ENCODE results near the gene ATG16L2. TPM values are rescaled to one million over a fixed set of nuclear protein-coding genes. Genes with fewer than 3 reads are reported as not detected.

Gene ATG16L2
- total RNA-seq, 1 experiment from 2014 or later, result 17.5 TPM

DNA sequence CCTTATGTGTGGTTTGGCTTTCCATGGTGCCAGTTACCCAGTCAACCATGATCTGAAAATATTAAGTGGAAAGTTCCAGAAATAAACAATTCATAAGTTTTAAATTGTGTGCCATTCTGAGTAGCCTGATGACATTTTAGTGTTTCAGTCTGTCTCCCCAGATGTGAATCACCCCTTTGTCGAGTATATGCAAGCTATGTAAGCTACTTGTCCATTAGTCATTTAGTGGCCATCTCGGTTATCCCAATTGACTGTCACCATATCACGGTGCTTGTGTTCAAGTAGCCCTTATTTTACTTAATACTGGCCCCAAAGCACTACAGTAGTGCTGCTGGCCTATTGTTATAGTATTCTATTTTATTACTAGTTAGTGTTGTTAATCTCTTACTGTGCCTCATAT lies 44.9 kb downstream of the ATG16L2 start:
- Histone ChIP-seq H3F3A (ENCODE audit: insufficient read depth, low read depth) (no peaks in the 10 kb centered on the region), H3K4me2 (no peak overlapping the region), H3K4me1 (replicated peaks; ENCODE audit: insufficient read depth) (no peaks in the 10 kb centered on the region), H3K27me3 (ENCODE audit: insufficient read depth, low read depth) (no peaks in the 10 kb centered on the region), H3K79me2 (ENCODE audit: low read depth) (no peaks in the 10 kb centered on the region), H2AFZ (no peak overlapping the region), H3K36me3 (ENCODE audit: low read depth) (no peaks in the 10 kb centered on the region), H4K20me1 (ENCODE audit: insufficient read depth) (no peaks in the 10 kb centered on the region), H3K9me3 (ENCODE audit: insufficient read depth, low read depth) (no peaks in the 10 kb centered on the region), H3K27ac (no peak overlapping the region), H3K9me2 (ENCODE audit: insufficient read depth) (no peaks in the 10 kb centered on the region), H3K4me3 (no peak overlapping the region)
- no TSS peak for BruUV-seq (replicated peaks)
- ChIA-PET CTCF (interaction anchor here (1.4 kb wide), 1 partner anchor 9 kb away, joined by 3 read pairs; no protein-coding TSS in a partner anchor), POLR2A (ENCODE audit: unreplicated experiment) (no interaction called here)
- DNase-seq, result no peak
- intact Hi-C loops (cut with micrococcal nuclease; ENCODE audit: unreplicated experiment), result no loop called here
- no peak for TF ChIP-seq EZH2 (IDR thresholded peaks at IDR 0.05; ENCODE audit: low read depth)
- TF ChIP-seq CTCF (conservative IDR thresholded peaks at IDR 0.05), result no peak

GRCh38 chr11:72860010-72860409 lies 45.8 kb downstream of the ATG16L2 start:
- CTCF ChIA-PET, result interaction anchor here (0.6 to 0.7 kb wide), 2 partner anchors 11 to 249 kb away, joined by 3 read pairs; no protein-coding TSS in a partner anchor
- H3F3A ChIP-seq (ENCODE audit: insufficient read depth, low read depth), result no peaks in the 10 kb centered on the region
- DNase-seq, result no peak
- H3K27me3 ChIP-seq (ENCODE audit: insufficient read depth, low read depth), result no peaks in the 10 kb centered on the region
- no peaks in the 10 kb centered on the region for H3K79me2 ChIP-seq (ENCODE audit: low read depth)
- no peaks in the 10 kb centered on the region for H3K9me2 ChIP-seq (ENCODE audit: insufficient read depth)
- no peak overlapping the region for H3K4me3 ChIP-seq
- no peak overlapping the region for H2AFZ ChIP-seq
- intact Hi-C loops (cut with micrococcal nuclease; ENCODE audit: unreplicated experiment), result no loop called here
- H3K4me2 ChIP-seq, result no peak overlapping the region
- H3K9me3 ChIP-seq (ENCODE audit: insufficient read depth, low read depth), result no peaks in the 10 kb centered on the region
- H3K36me3 ChIP-seq (ENCODE audit: low read depth), result no peaks in the 10 kb centered on the region
- POLR2A ChIA-PET (ENCODE audit: unreplicated experiment), result interaction anchor here (0.5 kb wide), 1 partner anchor 743 kb away, joined by 3 read pairs; no protein-coding TSS in a partner anchor
- TF ChIP-seq CTCF (conservative IDR thresholded peaks at IDR 0.05) (no peak), EZH2 (IDR thresholded peaks at IDR 0.05; ENCODE audit: low read depth) (no peak)
- H3K4me1 ChIP-seq (replicated peaks; ENCODE audit: insufficient read depth), result no peaks in the 10 kb centered on the region
- BruUV-seq (replicated peaks), result no TSS peak
- no peaks in the 10 kb centered on the region for H4K20me1 ChIP-seq (ENCODE audit: insufficient read depth)
- H3K27ac ChIP-seq, result no peak overlapping the region

GRCh38 chr11:72860592-72860991 lies 46.4 kb downstream of the ATG16L2 start:
- intact Hi-C loops (cut with micrococcal nuclease; ENCODE audit: unreplicated experiment), result no loop called here

More at GRCh38 chr11:72860592-72860991, 46.4 kb downstream of the ATG16L2 start:
- Histone ChIP-seq H3K36me3 (ENCODE audit: low read depth) (no peaks in the 10 kb centered on the region), H3K9me2 (ENCODE audit: insufficient read depth) (no peaks in the 10 kb centered on the region), H3K27me3 (ENCODE audit: insufficient read depth, low read depth) (no peaks in the 10 kb centered on the region), H3K9me3 (ENCODE audit: insufficient read depth, low read depth) (no peaks in the 10 kb centered on the region), H3K27ac (no peak overlapping the region), H3K79me2 (ENCODE audit: low read depth) (no peaks in the 10 kb centered on the region), H4K20me1 (ENCODE audit: insufficient read depth) (no peaks in the 10 kb centered on the region), H3K4me1 (replicated peaks; ENCODE audit: insufficient read depth) (no peaks in the 10 kb centered on the region), H3K4me2 (no peak overlapping the region), H2AFZ (no peak overlapping the region), H3K4me3 (no peak overlapping the region), H3F3A (ENCODE audit: insufficient read depth, low read depth) (no peaks in the 10 kb centered on the region)
- ChIA-PET CTCF (interaction anchor here (0.7 kb wide), 1 partner anchor 11 kb away, joined by 3 read pairs; no protein-coding TSS in a partner anchor), POLR2A (ENCODE audit: unreplicated experiment) (interaction anchor here (0.5 kb wide), 1 partner anchor 743 kb away, joined by 3 read pairs; no protein-coding TSS in a partner anchor)
- BruUV-seq (replicated peaks), result no TSS peak
- no peak for TF ChIP-seq CTCF (conservative IDR thresholded peaks at IDR 0.05)
- TF ChIP-seq EZH2 (IDR thresholded peaks at IDR 0.05; ENCODE audit: low read depth), result no peak
- DNase-seq, result no peak
